Naive B cell (primary cell): ENCODE measurements around the gene SARS2. TPM values are rescaled to one million over a fixed set of nuclear protein-coding genes. Genes with fewer than 3 reads are reported as not detected.
"Not testable (repeated sequence)": the region's sequence is repeated elsewhere in the genome, so short reads cannot be mapped to it uniquely, and the experiment has no call there.

Experiments
- ATAC-seq, 2 donors: fragments of 150-1000 bp; cut with Tn5 transposase; 2 replicates each; pipeline ENCODE4 v1.10.0; 2021; ENCODE audit warnings: low read depth in 2 of 2, mild to moderate bottlenecking in 2 of 2, moderate library complexity in 2 of 2
- DNase-seq: peaks from one replicate; pipeline ENCODE4 v3.0.0; 2022
- H3K27ac Mint-ChIP-seq, 6 donors: one replicate each; pipeline ENCODE4 v1.8.0; 2020 to 2022; ENCODE audit warnings: mild to moderate bottlenecking in 6 of 6, mixed read lengths in 6 of 6, moderate library complexity in 5 of 6, inconsistent platforms in 2 of 6
- H3K27me3 Mint-ChIP-seq, 3 donors: one replicate each; pipeline ENCODE4 v1.8.0; 2021 to 2022; ENCODE audit warnings: mixed read lengths in 3 of 3, mild to moderate bottlenecking in 1 of 3
- H3K36me3 Mint-ChIP-seq, 2 donors: one replicate each; pipeline ENCODE4 v1.8.0; 2020 to 2022; ENCODE audit warnings: mixed read lengths in 2 of 2, inconsistent platforms in 1 of 2, mild to moderate bottlenecking in 1 of 2
- H3K4me1 Mint-ChIP-seq, 3 donors: one replicate each; pipeline ENCODE4 v1.8.0; 2020 to 2022; ENCODE audit warnings: mixed read lengths in 3 of 3, inconsistent platforms in 1 of 3, mild to moderate bottlenecking in 1 of 3, moderate library complexity in 1 of 3
- H3K4me3 Mint-ChIP-seq, 8 donors: one replicate each; pipeline ENCODE4 v1.8.0; 2020 to 2022; ENCODE audit warnings: mild to moderate bottlenecking in 8 of 8, mixed read lengths in 8 of 8, moderate library complexity in 8 of 8, inconsistent platforms in 2 of 8
- H3K9me3 Mint-ChIP-seq, 7 donors: one replicate each; pipeline ENCODE4 v1.8.0; 2020 to 2022; ENCODE audit warnings: mixed read lengths in 7 of 7, mild to moderate bottlenecking in 5 of 7, inconsistent platforms in 2 of 7, moderate library complexity in 1 of 7
- polyA plus RNA-seq, 6 donors: library from polyadenylated mRNA; unstranded; fragments of 300-500 nt; fragmentation: Illumina TruSeq; gene quantifications; one replicate each; pipeline ENCODE4 v1.2.3, GENCODE V29; 2021; ENCODE audit warnings: low read depth in 6 of 6

The SARS2 gene
- polyA plus RNA-seq, 6 donors from 2014 or later = 3.6 to 16.6 (median 12.5) TPM

- Mint-ChIP-seq H3K27ac (no peak overlapping the region), H3K4me3 (no peak overlapping the region)
- no peak for DNase-seq
Measured at GRCh38 chr19:38941979-38942378, 11.4 kb upstream of the SARS2 start.

GRCh38 chr19:38941466-38941865 is 10.9 kb upstream of the SARS2 start:
- ATAC-seq, DNase-seq, H3K4me3 Mint-ChIP-seq, H3K36me3 Mint-ChIP-seq, H3K4me1 Mint-ChIP-seq, H3K9me3 Mint-ChIP-seq: not testable (repeated sequence)
- Mint-ChIP-seq H3K27ac (peak overlapping the region in 2 of 6 donors; percentile 33 to 45), H3K27me3 (peaks cover 10 to 23% (median 12%) of the 10 kb centered on the region in 3 donors)

More at GRCh38 chr19:38941979-38942378, 11.4 kb upstream of the SARS2 start:
- no peaks in the 10 kb centered on the region for H3K36me3 Mint-ChIP-seq
- peaks cover 10 to 27% (median 17%) of the 10 kb centered on the region in 3 donors for H3K27me3 Mint-ChIP-seq
- H3K9me3 Mint-ChIP-seq = peaks cover 0 to 3% (median 0%) of the 10 kb centered on the region in 7 donors
- no peak for ATAC-seq
- H3K4me1 Mint-ChIP-seq = no peaks in the 10 kb centered on the region

GRCh38 chr19:38939957-38940356 is 9.4 kb upstream of the SARS2 start:
- H3K27ac Mint-ChIP-seq = no peak overlapping the region
- H3K9me3 Mint-ChIP-seq = peaks cover 0 to 13% (median 2%) of the 10 kb centered on the region in 7 donors
- H3K36me3 Mint-ChIP-seq = peaks cover 0 to 2% of the 10 kb centered on the region in 2 donors
- H3K4me1 Mint-ChIP-seq = no peaks in the 10 kb centered on the region
- no peak for ATAC-seq
- no peak for DNase-seq
- H3K27me3 Mint-ChIP-seq = peaks cover 10 to 21% (median 11%) of the 10 kb centered on the region in 3 donors
- no peak overlapping the region for H3K4me3 Mint-ChIP-seq

GRCh38 chr19:38933544-38933943 is 3.0 kb upstream of the SARS2 start:
- H3K4me3 Mint-ChIP-seq = peak overlapping the region in 2 of 8 donors; percentile 12 to 35
- ATAC-seq (no peak), DNase-seq (no peak)
- peak overlapping the region in 2 of 6 donors; percentile 8 to 49 for H3K27ac Mint-ChIP-seq
- no peaks in the 10 kb centered on the region for H3K27me3 Mint-ChIP-seq
- H3K36me3 Mint-ChIP-seq = peaks cover 0 to 9% of the 10 kb centered on the region in 2 donors
- peaks cover 26 to 29% (median 27%) of the 10 kb centered on the region in 3 donors for H3K4me1 Mint-ChIP-seq
- peaks cover 0 to 18% (median 5%) of the 10 kb centered on the region in 7 donors for H3K9me3 Mint-ChIP-seq

- ATAC-seq = no peak
- Mint-ChIP-seq H3K27me3 (no peaks in the 10 kb centered on the region), H3K4me1 (peaks cover 26 to 29% (median 29%) of the 10 kb centered on the region in 3 donors), H3K27ac (peak overlapping the region in 1 of 6 donors; percentile 60), H3K9me3 (peaks cover 0 to 18% (median 5%) of the 10 kb centered on the region in 7 donors), H3K4me3 (peak overlapping the region; percentile 40 to 96 (median 64)), H3K36me3 (peaks cover 0 to 9% of the 10 kb centered on the region in 2 donors)
- DNase-seq = peak; percentile 33
Measured at GRCh38 chr19:38932425-38933179, 2.0 kb upstream of the SARS2 start.

GRCh38 chr19:38931521-38931793 is 894 bp upstream of the SARS2 start:
- H3K27ac Mint-ChIP-seq = peak overlapping the region in 5 of 6 donors; percentile 94 to 100 (median 99)
- ATAC-seq (no peak), DNase-seq (no peak)

GRCh38 chr19:38930776-38931520 is 385 bp upstream of the SARS2 start, which contains the start of gene MRPS12:
Gene MRPS12 (plus strand): TSS chr19:38930944. CDS start chr19:38931295, 351 bp downstream.
- peaks cover 26 to 29% (median 29%) of the 10 kb centered on the region in 3 donors for H3K4me1 Mint-ChIP-seq
- H3K4me3 Mint-ChIP-seq = peak within 1 kb of the TSS; percentile 96 to 99 (median 98)
- H3K36me3 Mint-ChIP-seq = peaks cover 0 to 9% of the 10 kb centered on the region in 2 donors
- peak; percentile 93 to 95 for ATAC-seq
- peak; percentile 98 for DNase-seq
- peak within 1 kb of the TSS; percentile 94 to 100 (median 99) for H3K27ac Mint-ChIP-seq
- peaks cover 0 to 14% (median 5%) of the 10 kb centered on the region in 7 donors for H3K9me3 Mint-ChIP-seq
- no peaks in the 10 kb centered on the region for H3K27me3 Mint-ChIP-seq

More at GRCh38 chr19:38931521-38931793, 894 bp upstream of the SARS2 start:
- peaks cover 26 to 29% (median 29%) of the 10 kb centered on the region in 3 donors for H3K4me1 Mint-ChIP-seq
- H3K4me3 Mint-ChIP-seq = peak overlapping the region; percentile 96 to 99 (median 98)
- H3K9me3 Mint-ChIP-seq = peaks cover 0 to 18% (median 5%) of the 10 kb centered on the region in 7 donors
- H3K36me3 Mint-ChIP-seq = peaks cover 0 to 9% of the 10 kb centered on the region in 2 donors
- H3K27me3 Mint-ChIP-seq = no peaks in the 10 kb centered on the region

GRCh38 chr19:38928391-38929001 is 2.1 kb downstream of the SARS2 start:
- Mint-ChIP-seq H3K4me1 (peaks cover 23 to 29% (median 26%) of the 10 kb centered on the region in 3 donors), H3K27ac (peak overlapping the region in 2 of 6 donors; percentile 42 to 64), H3K9me3 (no peaks in the 10 kb centered on the region), H3K36me3 (no peaks in the 10 kb centered on the region), H3K4me3 (peak overlapping the region in 6 of 8 donors; percentile 12 to 96 (median 35)), H3K27me3 (no peaks in the 10 kb centered on the region)
- no peak for ATAC-seq
- DNase-seq = no peak

- Mint-ChIP-seq H3K4me1 (peaks cover 0 to 5% (median 4%) of the 10 kb centered on the region in 3 donors), H3K27ac (no peak overlapping the region), H3K27me3 (no peaks in the 10 kb centered on the region), H3K4me3 (no peak overlapping the region), H3K36me3 (peaks cover 0 to 8% of the 10 kb centered on the region in 2 donors), H3K9me3 (no peaks in the 10 kb centered on the region)
- no peak for ATAC-seq
- no peak for DNase-seq
Measured at GRCh38 chr19:38924388-38924787, 6.2 kb downstream of the SARS2 start.

GRCh38 chr19:38922482-38922881 is 8.1 kb downstream of the SARS2 start:
- H3K4me3 Mint-ChIP-seq = no peak overlapping the region
- peaks cover 0 to 8% of the 10 kb centered on the region in 2 donors for H3K36me3 Mint-ChIP-seq
- no peaks in the 10 kb centered on the region for H3K4me1 Mint-ChIP-seq
- DNase-seq = no peak
- no peak for ATAC-seq
- H3K27ac Mint-ChIP-seq = no peak overlapping the region
- no peaks in the 10 kb centered on the region for H3K27me3 Mint-ChIP-seq
- no peaks in the 10 kb centered on the region for H3K9me3 Mint-ChIP-seq

- no peaks in the 10 kb centered on the region for H3K4me1 Mint-ChIP-seq
- H3K9me3 Mint-ChIP-seq = no peaks in the 10 kb centered on the region
- no peak overlapping the region for H3K4me3 Mint-ChIP-seq
- ATAC-seq (no peak), DNase-seq (no peak)
- no peak overlapping the region for H3K27ac Mint-ChIP-seq
- H3K27me3 Mint-ChIP-seq = no peaks in the 10 kb centered on the region
- H3K36me3 Mint-ChIP-seq = peaks cover 0 to 8% of the 10 kb centered on the region in 2 donors
Measured at GRCh38 chr19:38921420-38922274, 8.9 kb downstream of the SARS2 start.

GRCh38 chr19:38920602-38921419 is 9.8 kb downstream of the SARS2 start:
- peaks cover 0 to 8% of the 10 kb centered on the region in 2 donors for H3K36me3 Mint-ChIP-seq
- H3K4me3 Mint-ChIP-seq = no peak overlapping the region
- H3K4me1 Mint-ChIP-seq = no peaks in the 10 kb centered on the region
- no peaks in the 10 kb centered on the region for H3K9me3 Mint-ChIP-seq
- H3K27me3 Mint-ChIP-seq = no peaks in the 10 kb centered on the region
- ATAC-seq (no peak), DNase-seq (no peak)
- H3K27ac Mint-ChIP-seq = no peak overlapping the region
